Testis (tissue), 3 donors: ENCODE data around the gene IL16. TPM values are rescaled to one million over a fixed set of nuclear protein-coding genes. Genes with fewer than 3 reads are reported as not detected.

Experiments used
- DNase-seq: peaks from one replicate; pipeline ENCODE4 v3.0.0-alpha.2; 2019
- H3K27ac ChIP-seq, 2 donors: fragments of 200-600 bp; sonication (generic); one replicate each; pipeline ENCODE4 v1.5.1; 2019
- H3K27me3 ChIP-seq: fragments of 200-600 bp; sonication (generic); one replicate; pipeline ENCODE4 v1.5.1; 2019
- H3K36me3 ChIP-seq: fragments of 200-600 bp; sonication (generic); one replicate; pipeline ENCODE4 v1.5.1; 2017; ENCODE audit warnings: low read depth; ENCODE audit errors: missing control alignments
- H3K4me1 ChIP-seq: fragments of 200-600 bp; sonication (generic); one replicate; pipeline ENCODE4 v1.5.1; 2019
- H3K4me3 ChIP-seq, 2 donors: fragments of 200-600 bp; sonication (generic); one replicate each; pipeline ENCODE4 v1.5.1; 2017 to 2019
- H3K9me3 ChIP-seq: fragments of 200-600 bp; sonication (generic); one replicate; pipeline ENCODE4 v1.5.1; 2017
- POLR2A ChIP-seq: fragments of 450-650 bp; IDR thresholded peaks from one replicate; pipeline ENCODE4 v1.6.1; 2017; ENCODE audit warnings: antibody characterized with exemption, mild to moderate bottlenecking, moderate library complexity
- WGBS, 2 donors: methylation state at CpG; one replicate each; pipeline ENCODE4 v1.1.5; 2018; 5-methylcytosine and 5-hydroxymethylcytosine counted together
- intact Hi-C: fragments of 100-400 bp; cut with DNase I; formaldehyde crosslinking; loops from one replicate; pipeline ENCODE4 v1.15.1; 2023; ENCODE audit warnings: low total_unique reads
- polyA plus RNA-seq: library from polyadenylated mRNA; stranded (reverse); fragments of 350-450 nt; fragmentation: Illumina TruSeq; extraction: RNeasy Lipid Tissue Mini Kit (QIAGEN cat#74804); gene quantifications from one replicate; pipeline ENCODE4 v1.2.3, GENCODE V29; 2014; ENCODE audit warnings: low read depth, low replicate concordance; ENCODE audit not compliant: insufficient read depth
- total RNA-seq, 2 donors: library from RNA; depleted of rRNA; stranded (reverse); fragments of >200 nt; gene quantifications; one replicate each; pipeline ENCODE4 v1.2.3, GENCODE V29; 2016
- TF ChIP-seq, protein P1 (sequence below), 3 experiments: fragments of 450-650 bp in 2 of 3; fragments of 200-600 bp in 1 of 3; sonication (generic) in 1 of 3; IDR thresholded peaks; one replicate each; pipeline ENCODE4 v1.5.1; 2016 to 2019; ENCODE audit warnings: antibody characterized with exemption in 3 of 3, mild to moderate bottlenecking in 2 of 3, moderate library complexity in 1 of 3

IL16 gene
- total and polyA plus RNA-seq, 3 donors from 2014 or later = 13.1 to 17.6 (median 14.9) TPM

DNA sequence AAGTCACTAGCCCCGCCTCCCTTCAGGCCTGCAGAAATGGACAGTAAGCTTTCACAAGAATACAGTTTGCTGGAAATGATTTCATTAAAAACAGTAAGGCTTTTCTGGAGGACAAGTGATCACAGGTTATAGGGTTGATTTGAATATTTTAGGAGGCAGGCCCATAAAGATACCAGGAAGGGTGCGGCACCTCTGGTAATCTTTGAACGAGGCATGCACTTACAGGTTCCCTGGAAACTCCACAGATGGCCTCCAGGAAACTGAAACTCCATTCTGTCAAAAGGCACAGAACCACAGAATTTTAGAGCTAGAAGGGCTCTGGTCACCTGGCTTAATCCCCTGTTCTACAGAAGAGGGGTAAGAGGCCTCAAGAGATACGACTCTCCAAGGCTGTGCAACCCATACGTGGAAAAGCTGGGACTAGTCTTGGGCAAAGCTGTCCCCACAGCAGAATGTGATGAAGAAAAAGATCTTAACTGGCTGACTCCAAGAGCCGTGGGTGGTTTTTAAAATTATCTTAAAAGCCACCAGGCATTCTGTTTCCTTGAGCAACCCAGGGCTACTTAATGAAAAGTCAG lies 126.1 kb downstream of the IL16 start:
- H3K27ac ChIP-seq = no peak overlapping the region
- H3K4me3 ChIP-seq = no peak overlapping the region
- TF ChIP-seq POLR2A = no peak
- no peaks in the 10 kb centered on the region for H3K36me3 ChIP-seq
- intact Hi-C loops = no loop called here
- H3K9me3 ChIP-seq = no peaks in the 10 kb centered on the region
- 50 to 57% methylated on average over 6 of the region's 6 CpGs for WGBS, 2 donors
- peaks cover 14% of the 10 kb centered on the region for H3K4me1 ChIP-seq
- no peaks in the 10 kb centered on the region for H3K27me3 ChIP-seq
- no peak for DNase-seq

DNA sequence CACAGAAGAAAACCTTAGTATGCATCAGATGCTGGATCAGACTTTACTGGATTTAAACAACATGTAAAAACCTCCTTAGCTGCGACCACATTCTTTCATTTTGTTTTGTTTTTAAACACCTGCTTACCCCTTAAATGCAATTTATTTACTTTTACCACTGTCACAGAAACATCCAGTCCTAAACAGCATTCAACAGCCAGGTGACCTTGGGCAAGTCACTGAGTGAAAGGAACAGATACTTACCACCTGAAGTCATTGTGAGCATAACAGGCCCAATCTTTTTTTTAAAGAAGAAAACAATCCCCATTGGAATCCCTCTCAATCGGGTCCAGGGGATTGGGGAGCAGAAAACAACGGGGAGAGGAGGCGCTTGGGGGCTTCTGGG lies 126.9 kb downstream of the IL16 start:
- intact Hi-C loops = no loop called here
- 0 to 8% methylated on average over 4 of the region's 4 CpGs for WGBS, 2 donors

DNA sequence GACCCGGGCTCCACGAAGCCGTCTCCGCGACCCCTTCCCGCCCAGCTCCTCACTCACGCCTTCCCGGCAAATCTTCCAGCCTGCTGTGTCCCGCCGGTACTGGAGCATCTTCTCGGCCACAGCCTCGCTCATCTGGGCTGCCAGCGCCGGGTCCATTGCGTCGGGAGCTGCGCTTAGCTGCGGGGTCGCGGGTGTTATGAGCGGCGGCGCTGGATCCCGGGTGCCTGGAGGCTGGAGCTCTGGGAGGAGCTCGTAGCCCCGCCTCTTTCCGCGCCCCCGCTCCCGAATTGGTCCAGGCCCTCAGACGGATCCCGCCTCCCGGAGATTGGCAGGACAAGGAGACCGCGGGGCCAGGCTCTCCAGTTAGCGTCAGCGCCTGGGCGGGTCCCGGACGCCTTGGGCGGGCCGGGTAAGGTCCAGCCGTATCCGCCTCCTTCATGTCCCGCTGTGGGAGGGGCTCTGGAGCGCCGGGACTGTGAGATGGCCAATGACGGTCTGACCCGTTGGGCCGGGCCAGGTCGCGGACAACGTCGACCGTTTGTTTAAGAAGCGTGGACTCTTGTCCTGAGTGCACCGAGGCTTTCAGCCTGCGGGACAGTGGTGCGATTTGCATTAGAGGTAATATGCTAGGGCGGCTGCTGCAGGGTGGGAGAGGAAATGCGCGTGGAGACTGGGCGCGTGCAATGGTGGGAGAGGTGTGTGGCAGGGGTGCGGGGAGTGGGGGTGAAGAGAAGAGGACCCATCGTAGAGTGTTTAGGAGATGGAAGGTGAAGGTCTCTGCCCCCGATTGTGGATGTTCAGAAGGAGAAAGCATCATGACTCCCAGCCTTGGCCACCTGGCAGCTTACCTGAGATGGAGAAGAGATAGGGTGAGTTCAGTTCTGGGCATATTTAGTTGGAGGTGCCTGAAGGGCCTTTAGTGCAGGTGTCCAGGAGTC lies 127.5 kb downstream of the IL16 start, which contains the start of gene STARD5:
TSS of gene STARD5 (minus strand) at position 198 of the 938 bp plus-strand sequence. CDS start at position 156, 42 bp downstream.
- Histone ChIP-seq H3K4me3 (peak within 1 kb of the TSS; percentile 71 to 86), H3K27me3 (no peaks in the 10 kb centered on the region), H3K36me3 (no peaks in the 10 kb centered on the region), H3K27ac (peak within 1 kb of the TSS; percentile 66 to 80), H3K9me3 (no peaks in the 10 kb centered on the region), H3K4me1 (peaks cover 14% of the 10 kb centered on the region)
- WGBS, 2 donors = 0% methylated on average over 32 to 67 of the region's 67 CpGs
- TF ChIP-seq, protein P1, sequence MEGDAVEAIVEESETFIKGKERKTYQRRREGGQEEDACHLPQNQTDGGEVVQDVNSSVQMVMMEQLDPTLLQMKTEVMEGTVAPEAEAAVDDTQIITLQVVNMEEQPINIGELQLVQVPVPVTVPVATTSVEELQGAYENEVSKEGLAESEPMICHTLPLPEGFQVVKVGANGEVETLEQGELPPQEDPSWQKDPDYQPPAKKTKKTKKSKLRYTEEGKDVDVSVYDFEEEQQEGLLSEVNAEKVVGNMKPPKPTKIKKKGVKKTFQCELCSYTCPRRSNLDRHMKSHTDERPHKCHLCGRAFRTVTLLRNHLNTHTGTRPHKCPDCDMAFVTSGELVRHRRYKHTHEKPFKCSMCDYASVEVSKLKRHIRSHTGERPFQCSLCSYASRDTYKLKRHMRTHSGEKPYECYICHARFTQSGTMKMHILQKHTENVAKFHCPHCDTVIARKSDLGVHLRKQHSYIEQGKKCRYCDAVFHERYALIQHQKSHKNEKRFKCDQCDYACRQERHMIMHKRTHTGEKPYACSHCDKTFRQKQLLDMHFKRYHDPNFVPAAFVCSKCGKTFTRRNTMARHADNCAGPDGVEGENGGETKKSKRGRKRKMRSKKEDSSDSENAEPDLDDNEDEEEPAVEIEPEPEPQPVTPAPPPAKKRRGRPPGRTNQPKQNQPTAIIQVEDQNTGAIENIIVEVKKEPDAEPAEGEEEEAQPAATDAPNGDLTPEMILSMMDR (IDR thresholded peaks at IDR 0.05) = no peak
- TF ChIP-seq POLR2A = peak; percentile 62
- intact Hi-C loops = no loop called here
- DNase-seq = peak; percentile 100

More for the DNA sequence above, 126.9 kb downstream of the IL16 start:
- Histone ChIP-seq H3K27ac (peak overlapping the region; percentile 66 to 80), H3K9me3 (no peaks in the 10 kb centered on the region), H3K4me3 (peak overlapping the region; percentile 71 to 86), H3K4me1 (peaks cover 14% of the 10 kb centered on the region), H3K36me3 (no peaks in the 10 kb centered on the region), H3K27me3 (no peaks in the 10 kb centered on the region)
- DNase-seq = no peak
- TF ChIP-seq, protein P1 (IDR thresholded peaks at IDR 0.05) = no peak
- TF ChIP-seq POLR2A = no peak

DNA sequence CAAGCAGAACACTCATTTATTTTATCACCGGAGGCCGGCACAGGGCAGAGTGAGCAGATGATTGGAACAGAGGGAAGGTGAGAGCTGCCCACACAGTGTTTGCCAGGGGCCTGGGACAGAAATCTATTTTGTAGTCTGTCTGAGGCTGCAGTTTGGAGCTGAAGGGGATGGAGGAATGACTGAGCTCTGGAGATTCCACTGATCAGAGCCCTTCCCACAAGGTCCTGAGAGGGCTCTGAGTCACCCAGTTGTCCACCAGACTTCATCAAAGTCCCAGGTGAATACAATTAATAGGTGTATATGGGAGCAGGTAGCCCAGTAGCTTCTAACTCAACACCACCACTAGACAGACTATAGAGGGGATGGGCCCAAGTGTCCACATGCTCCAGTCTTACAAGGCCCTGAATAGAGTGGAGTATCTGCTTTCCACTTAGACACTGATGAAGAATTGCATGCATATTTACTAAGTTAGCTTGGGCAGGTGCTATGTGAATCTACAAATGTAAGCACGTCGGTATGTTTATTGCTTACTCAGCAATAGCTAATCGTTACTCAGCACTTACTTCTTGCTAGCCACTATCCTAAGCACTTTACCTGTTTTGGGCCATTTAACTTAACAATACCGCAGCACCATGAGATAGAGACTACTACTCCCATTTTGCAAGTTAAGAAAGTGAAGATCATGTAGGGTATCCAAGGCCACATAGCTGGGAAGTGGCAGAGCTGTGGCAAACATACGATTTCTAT lies 130.0 kb downstream of the IL16 start:
- peaks cover 30% of the 10 kb centered on the region for H3K4me1 ChIP-seq
- no peak for TF ChIP-seq POLR2A
- no peak for DNase-seq
- WGBS, 2 donors = 74 to 92% methylated on average over 7 of the region's 7 CpGs
- H3K36me3 ChIP-seq = no peaks in the 10 kb centered on the region
- intact Hi-C loops = no loop called here
- H3K27me3 ChIP-seq = no peaks in the 10 kb centered on the region
- H3K9me3 ChIP-seq = no peaks in the 10 kb centered on the region
- no peak overlapping the region for H3K27ac ChIP-seq
- H3K4me3 ChIP-seq = no peak overlapping the region

DNA sequence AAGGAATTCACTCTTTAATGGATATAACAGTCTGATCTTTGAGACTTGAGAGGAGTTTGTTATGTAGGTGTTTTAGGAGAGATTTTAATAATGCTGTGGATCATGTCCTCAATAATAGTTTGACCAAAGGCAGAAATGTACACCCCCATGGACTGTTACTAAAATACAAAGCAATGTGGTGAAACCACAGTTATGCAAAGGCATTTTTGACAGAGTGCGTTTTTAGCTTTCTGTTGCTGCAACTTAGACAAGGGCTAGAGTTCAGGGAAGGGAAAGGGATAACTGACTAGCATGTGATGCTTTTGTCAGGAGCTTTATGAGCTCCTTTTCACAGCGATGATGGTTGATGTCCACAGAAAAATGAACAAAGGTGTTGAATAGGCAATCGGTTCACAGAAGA lies 130.8 kb downstream of the IL16 start:
- intact Hi-C loops = no loop called here
- no peak for TF ChIP-seq POLR2A
- TF ChIP-seq, protein P1 (IDR thresholded peaks at IDR 0.05) = no peak
- no peaks in the 10 kb centered on the region for H3K36me3 ChIP-seq
- peaks cover 35% of the 10 kb centered on the region for H3K4me1 ChIP-seq
- no peaks in the 10 kb centered on the region for H3K27me3 ChIP-seq
- no peak overlapping the region for H3K4me3 ChIP-seq
- WGBS, 2 donors = 88 to 90% methylated on average over 3 of the region's 3 CpGs
- no peak overlapping the region for H3K27ac ChIP-seq
- H3K9me3 ChIP-seq = no peaks in the 10 kb centered on the region
- DNase-seq = no peak
